Panc1 (cell line): Measurements from ENCODE around the gene KPNA4. TPM values are rescaled to one million over a fixed set of nuclear protein-coding genes. Genes with fewer than 3 reads are reported as not detected.

Experiments
- ATAC-seq: fragments of 200-7000 bp; cut with Tn5 transposase; 2 replicates; pipeline ENCODE4 v1.9.1; 2020; ENCODE audit warnings: mild to moderate bottlenecking, moderate library complexity
- BruUV-seq: library from RNA; stranded (reverse); fragments of 400-500 nt; replicated peaks from 2 replicates; lab custom pipeline; 2021; lab: Mats Ljungman, UMichigan
- CTCF ChIA-PET: fragments of 300-600 bp; sonication (Branson Sonifier 250); formaldehyde crosslinking; loops from one replicate; lab custom pipeline; 2022; ENCODE audit warnings: antibody characterized with exemption; lab: Charles Lee
- POLR2A ChIA-PET: fragments of 300-600 bp; sonication (Branson Sonifier 250); formaldehyde crosslinking; loops from one replicate; lab custom pipeline; 2022; ENCODE audit warnings: antibody characterized with exemption; lab: Charles Lee
- DNase-seq: peaks from one replicate; pipeline ENCODE4 v3.0.0-alpha.2; 2010; ENCODE audit warnings: low read depth, low spot score
- H3K27ac ChIP-seq: 2 replicates; pipeline ENCODE4 v1.5.1; 2011; ENCODE audit warnings: mild to moderate bottlenecking, low read length, inconsistent platforms
- H3K27me3 ChIP-seq: fragments of 200-500 bp; sonication (Bioruptor generic); 2 replicates; pipeline ENCODE4 v1.6.0; 2014; ENCODE audit warnings: low read length, inconsistent platforms; ENCODE audit not compliant: control insufficient read depth, insufficient read depth
- H3K36me3 ChIP-seq: fragments of 200-500 bp; sonication (Bioruptor generic); 2 replicates; pipeline ENCODE4 v1.5.1; 2014; ENCODE audit warnings: inconsistent platforms, mild to moderate bottlenecking, low read length, moderate library complexity; ENCODE audit not compliant: control insufficient read depth, insufficient read depth
- H3K4me1 ChIP-seq: 2 replicates; pipeline ENCODE4 v1.5.1; 2011; ENCODE audit warnings: inconsistent platforms, mild to moderate bottlenecking, low read length, moderate library complexity; ENCODE audit not compliant: control insufficient read depth, insufficient read depth
- H3K4me3 ChIP-seq, 2 experiments: 2 replicates each; pipeline ENCODE4 v1.5.1; 2011 to 2012; ENCODE audit warnings: low read depth in 2 of 2, low read length in 2 of 2, mild to moderate bottlenecking in 2 of 2, inconsistent platforms in 1 of 2, moderate library complexity in 1 of 2
- H3K9me3 ChIP-seq: fragments of 200-500 bp; sonication (Bioruptor generic); 2 replicates; pipeline ENCODE4 v1.5.1; 2014; ENCODE audit warnings: low read depth, mild to moderate bottlenecking, inconsistent platforms, low read length, moderate library complexity; ENCODE audit not compliant: control insufficient read depth, insufficient read depth
- POLR2AphosphoS5 ChIP-seq: IDR thresholded peaks from 2 replicates; pipeline ENCODE4 v1.6.1; 2012; ENCODE audit warnings: mild to moderate bottlenecking, low read depth, low read length, moderate library complexity
- REST ChIP-seq, 2 experiments: IDR thresholded peaks; 2 replicates each; pipeline ENCODE4 v1.6.1; 2011 to 2012; ENCODE audit warnings: low read depth in 2 of 2, control low read depth in 1 of 2, low read length in 1 of 2, mild to moderate bottlenecking in 1 of 2, moderate library complexity in 1 of 2; ENCODE audit not compliant: insufficient read depth in 1 of 2
- SIN3A ChIP-seq: IDR thresholded peaks from 2 replicates; pipeline ENCODE4 v1.6.1; 2012; ENCODE audit warnings: low read depth, mild to moderate bottlenecking, low read length, moderate library complexity, borderline replicate concordance; ENCODE audit not compliant: insufficient read depth
- TCF7L2 ChIP-seq: IDR thresholded peaks from 2 replicates; pipeline ENCODE4 v1.6.1; 2011; ENCODE audit warnings: mild to moderate bottlenecking, low read depth, low read length, inconsistent platforms
- in situ Hi-C: cut with HindIII; loops from 2 replicates; pipeline ENCODE4 v1.10.0; 2016; ENCODE audit warnings: low sequenced_read_pairs, low pct_unique_long_range_greater_than_20kb
- intact Hi-C: fragments of 100-400 bp; cut with micrococcal nuclease; formaldehyde crosslinking; loops from one replicate; pipeline ENCODE4 v1.10.0; 2022; ENCODE audit not compliant: unreplicated experiment
- total RNA-seq: library from RNA; stranded (reverse); gene quantifications from one replicate; pipeline ENCODE4 v1.2.1, GENCODE V29; 2021; ENCODE audit not compliant: unreplicated experiment
- TF ChIP-seq, protein P1 (sequence below): fragments of 450-650 bp; IDR thresholded peaks from 2 replicates; pipeline ENCODE4 v1.5.1; 2017; ENCODE audit warnings: mild to moderate bottlenecking

The KPNA4 gene
- total RNA-seq, 1 experiment from 2014 or later: 84.4 TPM

DNA sequence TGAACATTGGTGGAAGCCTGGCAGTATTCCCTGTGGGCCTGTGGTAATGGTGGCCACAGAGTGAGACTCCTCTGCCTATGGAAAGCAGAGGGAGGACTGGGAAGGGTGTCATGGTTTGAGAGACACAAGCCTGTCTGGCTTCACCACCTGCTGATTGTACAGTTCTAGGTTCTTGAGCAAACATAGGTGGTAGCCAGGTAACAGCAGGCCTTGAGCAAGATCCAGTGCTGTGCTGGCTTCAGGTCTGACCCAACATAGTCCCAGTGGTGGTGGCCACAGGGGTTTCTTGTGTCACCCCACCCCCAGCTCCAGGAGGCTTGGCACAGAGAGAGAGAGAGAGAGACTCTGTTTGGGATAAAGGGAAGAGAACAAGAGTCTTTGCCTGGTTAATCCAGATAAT lies 22.7 kb upstream of the KPNA4 start:
- DNase-seq: no peak
- Histone ChIP-seq H3K27ac (no peak overlapping the region), H3K4me3 (no peak overlapping the region), H3K27me3 (no peaks in the 10 kb centered on the region), H3K9me3 (0 out of 2 replicates have a peak, but pooled peaks cover under 1% of the 10 kb centered on the region), H3K4me1 (no peaks in the 10 kb centered on the region), H3K36me3 (no peaks in the 10 kb centered on the region)
- ChIA-PET POLR2A (no interaction called here), CTCF (no interaction called here)
- TF ChIP-seq SIN3A (no peak), POLR2AphosphoS5 (no peak), REST (IDR thresholded peaks at IDR 0.05; ENCODE audit: insufficient read depth in 1 of 2, low read depth in 2 of 2, low read length in 1 of 2) (no peak), TCF7L2 (no peak)
- TF ChIP-seq, protein P1, sequence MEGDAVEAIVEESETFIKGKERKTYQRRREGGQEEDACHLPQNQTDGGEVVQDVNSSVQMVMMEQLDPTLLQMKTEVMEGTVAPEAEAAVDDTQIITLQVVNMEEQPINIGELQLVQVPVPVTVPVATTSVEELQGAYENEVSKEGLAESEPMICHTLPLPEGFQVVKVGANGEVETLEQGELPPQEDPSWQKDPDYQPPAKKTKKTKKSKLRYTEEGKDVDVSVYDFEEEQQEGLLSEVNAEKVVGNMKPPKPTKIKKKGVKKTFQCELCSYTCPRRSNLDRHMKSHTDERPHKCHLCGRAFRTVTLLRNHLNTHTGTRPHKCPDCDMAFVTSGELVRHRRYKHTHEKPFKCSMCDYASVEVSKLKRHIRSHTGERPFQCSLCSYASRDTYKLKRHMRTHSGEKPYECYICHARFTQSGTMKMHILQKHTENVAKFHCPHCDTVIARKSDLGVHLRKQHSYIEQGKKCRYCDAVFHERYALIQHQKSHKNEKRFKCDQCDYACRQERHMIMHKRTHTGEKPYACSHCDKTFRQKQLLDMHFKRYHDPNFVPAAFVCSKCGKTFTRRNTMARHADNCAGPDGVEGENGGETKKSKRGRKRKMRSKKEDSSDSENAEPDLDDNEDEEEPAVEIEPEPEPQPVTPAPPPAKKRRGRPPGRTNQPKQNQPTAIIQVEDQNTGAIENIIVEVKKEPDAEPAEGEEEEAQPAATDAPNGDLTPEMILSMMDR: no peak
- in situ Hi-C loops: no loop called here
- intact Hi-C loops: no loop called here
- ATAC-seq: no peak
- no TSS peak for BruUV-seq

- no peak overlapping the region for H3K4me3 ChIP-seq
- H3K36me3 ChIP-seq: no peaks in the 10 kb centered on the region
- ATAC-seq (no peak), DNase-seq (no peak)
- H3K27ac ChIP-seq: no peak overlapping the region
- in situ Hi-C loops: no loop called here
- intact Hi-C loops: no loop called here
- CTCF ChIA-PET: no interaction called here
- TF ChIP-seq POLR2AphosphoS5 (no peak), REST (IDR thresholded peaks at IDR 0.05; ENCODE audit: insufficient read depth in 1 of 2, low read depth in 2 of 2, low read length in 1 of 2) (no peak), TCF7L2 (no peak), SIN3A (no peak)
- no peaks in the 10 kb centered on the region for H3K4me1 ChIP-seq
- BruUV-seq: no TSS peak
- POLR2A ChIA-PET: no interaction called here
- H3K9me3 ChIP-seq: 0 out of 2 replicates have a peak, but pooled peaks cover 4% of the 10 kb centered on the region
- H3K27me3 ChIP-seq: no peaks in the 10 kb centered on the region
These were observed 21.7 kb upstream of the KPNA4 start for GRCh38 chr3:160587105-160587504.
